ENCODE results near the gene PSTPIP1.

The PSTPIP1 gene

DNA sequence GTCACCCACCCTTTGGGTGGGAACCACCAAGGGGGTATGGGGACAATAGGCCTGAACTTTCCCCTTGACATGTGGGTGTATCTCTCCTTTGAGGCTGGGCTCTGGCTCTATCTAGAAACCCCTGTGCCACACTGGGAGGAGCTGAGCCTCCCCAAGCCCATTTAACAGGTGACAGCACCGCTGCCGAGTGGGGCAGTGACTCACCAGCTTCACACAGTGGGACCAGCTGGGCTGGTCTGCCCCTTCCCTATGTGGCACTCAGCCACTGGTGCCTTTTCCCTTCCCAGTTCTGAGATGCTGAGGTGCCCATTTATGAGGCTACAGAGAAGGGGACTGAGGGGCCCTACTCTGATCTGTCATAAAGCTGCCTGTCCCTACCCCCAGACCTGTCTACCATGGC, 5.1 kb downstream of the PSTPIP1 start (continued):
- no peak for TF ChIP-seq ARNTL (CRISPR knock-in tag; IDR thresholded peaks at IDR 0.05; ENCODE audit: borderline replicate concordance, low read depth)
- no peak for TF ChIP-seq CSDC2 (CRISPR knock-in tag; IDR thresholded peaks at IDR 0.05)
- no peak for TF ChIP-seq SNAI2 (CRISPR knock-in tag; IDR thresholded peaks at IDR 0.05)

DNA sequence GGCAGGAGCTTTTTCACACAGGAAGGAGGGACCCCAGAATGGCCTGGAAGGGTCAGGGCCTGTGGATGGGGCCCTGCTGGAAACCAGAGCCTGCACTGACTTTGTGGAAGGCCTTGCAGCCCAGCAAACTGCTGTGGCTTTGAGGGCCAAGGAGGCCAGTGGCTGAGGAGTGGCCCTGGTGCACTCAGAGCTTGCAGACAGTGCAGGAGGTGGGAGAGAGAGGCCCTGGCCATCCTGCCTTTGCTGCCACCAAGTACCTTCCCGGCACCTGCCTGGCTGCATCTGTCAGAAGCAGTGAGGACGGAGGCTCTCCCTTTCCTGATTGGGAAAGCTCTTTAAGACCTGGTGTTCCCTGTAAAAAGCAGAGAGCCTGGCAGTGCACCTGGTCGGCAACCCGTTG, 6.4 kb downstream of the PSTPIP1 start:
- no peak for ATAC-seq

DNA sequence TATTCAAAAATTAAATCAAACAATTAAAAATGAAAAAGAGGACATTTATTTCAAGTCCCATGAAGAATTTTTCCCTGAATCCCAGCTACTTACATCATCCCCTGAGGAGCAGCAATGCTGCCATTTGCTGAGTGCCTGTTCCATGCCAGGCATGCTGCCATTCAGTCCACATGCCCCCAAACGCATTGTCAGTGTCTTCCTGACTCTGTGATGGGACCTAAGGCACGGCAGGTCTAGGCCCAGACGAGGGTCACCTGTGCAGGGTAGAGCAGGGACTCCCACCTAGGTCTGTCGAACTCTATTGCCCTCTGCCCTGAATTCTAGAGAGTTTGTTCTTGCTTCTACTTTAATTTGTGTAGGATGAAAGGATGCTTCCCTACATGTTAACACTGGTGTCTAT, 7.0 kb downstream of the PSTPIP1 start:
- ATAC-seq, result no peak
- no peak for TF ChIP-seq PPARA (CRISPR knock-in tag; IDR thresholded peaks at IDR 0.05; ENCODE audit: borderline replicate concordance)
- no peak for TF ChIP-seq ARNTL (CRISPR knock-in tag; IDR thresholded peaks at IDR 0.05; ENCODE audit: borderline replicate concordance, low read depth)
- TF ChIP-seq BACH2 (CRISPR knock-in tag; IDR thresholded peaks at IDR 0.05; ENCODE audit: borderline replicate concordance), result no peak
- TF ChIP-seq ZNF70 (CRISPR knock-in tag; IDR thresholded peaks at IDR 0.05), result no peak
- no peak for TF ChIP-seq ZFP3 (CRISPR knock-in tag; IDR thresholded peaks at IDR 0.05)
- TF ChIP-seq ZNF565 (CRISPR knock-in tag; conservative IDR thresholded peaks at IDR 0.05; ENCODE audit: low read depth), result no peak
- TF ChIP-seq CSDC2 (CRISPR knock-in tag; IDR thresholded peaks at IDR 0.05), result no peak
- TF ChIP-seq, protein P1, sequence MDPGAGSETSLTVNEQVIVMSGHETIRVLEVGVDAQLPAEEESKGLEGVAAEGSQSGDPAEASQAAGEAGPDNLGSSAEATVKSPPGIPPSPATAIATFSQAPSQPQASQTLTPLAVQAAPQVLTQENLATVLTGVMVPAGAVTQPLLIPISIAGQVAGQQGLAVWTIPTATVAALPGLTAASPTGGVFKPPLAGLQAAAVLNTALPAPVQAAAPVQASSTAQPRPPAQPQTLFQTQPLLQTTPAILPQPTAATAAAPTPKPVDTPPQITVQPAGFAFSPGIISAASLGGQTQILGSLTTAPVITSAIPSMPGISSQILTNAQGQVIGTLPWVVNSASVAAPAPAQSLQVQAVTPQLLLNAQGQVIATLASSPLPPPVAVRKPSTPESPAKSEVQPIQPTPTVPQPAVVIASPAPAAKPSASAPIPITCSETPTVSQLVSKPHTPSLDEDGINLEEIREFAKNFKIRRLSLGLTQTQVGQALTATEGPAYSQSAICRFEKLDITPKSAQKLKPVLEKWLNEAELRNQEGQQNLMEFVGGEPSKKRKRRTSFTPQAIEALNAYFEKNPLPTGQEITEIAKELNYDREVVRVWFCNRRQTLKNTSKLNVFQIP (CRISPR knock-in tag; IDR thresholded peaks at IDR 0.05; ENCODE audit: borderline replicate concordance, low read depth), result no peak
- no peak for TF ChIP-seq OSR1 (CRISPR knock-in tag; IDR thresholded peaks at IDR 0.05)
- no peak for TF ChIP-seq ZNF8 (CRISPR knock-in tag; IDR thresholded peaks at IDR 0.05)
- TF ChIP-seq, protein P2, sequence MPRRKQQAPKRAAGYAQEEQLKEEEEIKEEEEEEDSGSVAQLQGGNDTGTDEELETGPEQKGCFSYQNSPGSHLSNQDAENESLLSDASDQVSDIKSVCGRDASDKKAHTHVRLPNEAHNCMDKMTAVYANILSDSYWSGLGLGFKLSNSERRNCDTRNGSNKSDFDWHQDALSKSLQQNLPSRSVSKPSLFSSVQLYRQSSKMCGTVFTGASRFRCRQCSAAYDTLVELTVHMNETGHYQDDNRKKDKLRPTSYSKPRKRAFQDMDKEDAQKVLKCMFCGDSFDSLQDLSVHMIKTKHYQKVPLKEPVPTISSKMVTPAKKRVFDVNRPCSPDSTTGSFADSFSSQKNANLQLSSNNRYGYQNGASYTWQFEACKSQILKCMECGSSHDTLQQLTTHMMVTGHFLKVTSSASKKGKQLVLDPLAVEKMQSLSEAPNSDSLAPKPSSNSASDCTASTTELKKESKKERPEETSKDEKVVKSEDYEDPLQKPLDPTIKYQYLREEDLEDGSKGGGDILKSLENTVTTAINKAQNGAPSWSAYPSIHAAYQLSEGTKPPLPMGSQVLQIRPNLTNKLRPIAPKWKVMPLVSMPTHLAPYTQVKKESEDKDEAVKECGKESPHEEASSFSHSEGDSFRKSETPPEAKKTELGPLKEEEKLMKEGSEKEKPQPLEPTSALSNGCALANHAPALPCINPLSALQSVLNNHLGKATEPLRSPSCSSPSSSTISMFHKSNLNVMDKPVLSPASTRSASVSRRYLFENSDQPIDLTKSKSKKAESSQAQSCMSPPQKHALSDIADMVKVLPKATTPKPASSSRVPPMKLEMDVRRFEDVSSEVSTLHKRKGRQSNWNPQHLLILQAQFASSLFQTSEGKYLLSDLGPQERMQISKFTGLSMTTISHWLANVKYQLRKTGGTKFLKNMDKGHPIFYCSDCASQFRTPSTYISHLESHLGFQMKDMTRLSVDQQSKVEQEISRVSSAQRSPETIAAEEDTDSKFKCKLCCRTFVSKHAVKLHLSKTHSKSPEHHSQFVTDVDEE (CRISPR knock-in tag; IDR thresholded peaks at IDR 0.05), result no peak

More for the DNA sequence above, 6.4 kb downstream of the PSTPIP1 start:
- TF ChIP-seq RARB (CRISPR knock-in tag; IDR thresholded peaks at IDR 0.05), result no peak
- TF ChIP-seq, protein P3, sequence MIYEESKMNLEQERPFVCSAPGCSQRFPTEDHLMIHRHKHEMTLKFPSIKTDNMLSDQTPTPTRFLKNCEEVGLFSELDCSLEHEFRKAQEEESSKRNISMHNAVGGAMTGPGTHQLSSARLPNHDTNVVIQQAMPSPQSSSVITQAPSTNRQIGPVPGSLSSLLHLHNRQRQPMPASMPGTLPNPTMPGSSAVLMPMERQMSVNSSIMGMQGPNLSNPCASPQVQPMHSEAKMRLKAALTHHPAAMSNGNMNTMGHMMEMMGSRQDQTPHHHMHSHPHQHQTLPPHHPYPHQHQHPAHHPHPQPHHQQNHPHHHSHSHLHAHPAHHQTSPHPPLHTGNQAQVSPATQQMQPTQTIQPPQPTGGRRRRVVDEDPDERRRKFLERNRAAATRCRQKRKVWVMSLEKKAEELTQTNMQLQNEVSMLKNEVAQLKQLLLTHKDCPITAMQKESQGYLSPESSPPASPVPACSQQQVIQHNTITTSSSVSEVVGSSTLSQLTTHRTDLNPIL (CRISPR knock-in tag; IDR thresholded peaks at IDR 0.05; ENCODE audit: low read depth), result no peak
- no peak for TF ChIP-seq SNAI2 (CRISPR knock-in tag; IDR thresholded peaks at IDR 0.05)
- no peak for TF ChIP-seq CSDC2 (CRISPR knock-in tag; IDR thresholded peaks at IDR 0.05)
- TF ChIP-seq GLIS3 (CRISPR knock-in tag; IDR thresholded peaks at IDR 0.05), result no peak
- TF ChIP-seq, protein P2 (CRISPR knock-in tag; IDR thresholded peaks at IDR 0.05), result no peak
- no peak for TF ChIP-seq TCF4 (CRISPR knock-in tag; IDR thresholded peaks at IDR 0.05; ENCODE audit: borderline replicate concordance)
- no peak for TF ChIP-seq ZFP3 (CRISPR knock-in tag; IDR thresholded peaks at IDR 0.05)
- no peak for TF ChIP-seq BACH2 (CRISPR knock-in tag; IDR thresholded peaks at IDR 0.05; ENCODE audit: borderline replicate concordance)
- TF ChIP-seq TOX (CRISPR knock-in tag; IDR thresholded peaks at IDR 0.05; ENCODE audit: borderline replicate concordance), result no peak
- no peak for TF ChIP-seq ZNF70 (CRISPR knock-in tag; IDR thresholded peaks at IDR 0.05)

DNA sequence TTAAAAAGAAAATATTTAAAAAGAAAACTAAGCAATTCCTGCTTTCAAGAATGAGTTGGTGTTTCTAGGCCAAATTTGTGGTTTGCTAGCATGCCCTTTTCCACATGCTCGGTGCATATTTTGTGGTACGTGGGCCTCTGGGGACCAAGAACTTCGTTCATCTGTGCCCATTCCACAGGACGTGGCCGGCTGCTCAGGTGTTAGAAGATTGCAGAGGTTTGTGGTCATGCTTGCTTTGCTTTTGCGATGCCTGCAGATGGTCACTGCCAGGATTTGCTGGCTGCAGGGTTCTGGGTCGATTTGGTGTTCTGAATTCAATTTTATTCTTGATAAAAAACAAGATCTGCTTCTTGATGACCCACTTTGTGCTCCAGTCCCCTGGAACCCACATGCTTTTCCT, 7.5 kb downstream of the PSTPIP1 start:
- ATAC-seq, result no peak
- TF ChIP-seq BACH2 (CRISPR knock-in tag; IDR thresholded peaks at IDR 0.05; ENCODE audit: borderline replicate concordance), result no peak

Data from SK-N-SH treated with all-trans-retinoic acid at 6 μM for 48 hours (cell line).